Endothelial cell of umbilical vein (primary cell): Measurements from ENCODE around the gene KCNAB2. TPM values are rescaled to one million over a fixed set of nuclear protein-coding genes. Genes with fewer than 3 reads are reported as not detected.

Experiments used
- BruUV-seq: library from RNA; stranded (reverse); fragments of 400-500 nt; replicated peaks from 2 replicates; lab custom pipeline; 2021; lab: Mats Ljungman, UMichigan
- CTCF ChIA-PET: fragments of 300-600, 350-600 bp; sonication (Branson Sonifier 250); formaldehyde crosslinking; loops from one replicate; lab custom pipeline; 2021; ENCODE audit warnings: antibody characterized with exemption, inconsistent platforms; lab: Charles Lee
- POLR2A ChIA-PET: fragments of 300-600, 350-600 bp; sonication (Branson Sonifier 250); formaldehyde crosslinking; loops from one replicate; lab custom pipeline; 2021; ENCODE audit warnings: antibody characterized with exemption, inconsistent platforms; lab: Charles Lee
- DNase-seq: peaks from one replicate; pipeline ENCODE4 v3.0.0-alpha.2; 2011; ENCODE audit warnings: low read depth, low spot score
- FAIRE-seq: peaks from 2 replicates; lab custom pipeline; 2011; peaks lifted over from hg19 to GRCh38; lab: Jason Lieb, UNC
- H2AFZ ChIP-seq: 2 replicates; pipeline ENCODE4 v1.6.0; 2012; ENCODE audit warnings: low read depth, low read length, control low read depth, inconsistent platforms
- H3K27ac ChIP-seq: 2 replicates; pipeline ENCODE4 v1.5.1; 2011; ENCODE audit warnings: low read depth, mild to moderate bottlenecking, control low read depth, low read length, moderate library complexity; ENCODE audit not compliant: insufficient read depth
- H3K27me3 ChIP-seq, 2 experiments: 2 replicates each; pipeline versions ENCODE4 v1.6.0 to v1.6.1; 2011; ENCODE audit warnings: low read length in 2 of 2, mixed read lengths in 1 of 2; ENCODE audit not compliant: control insufficient read depth in 2 of 2, insufficient read depth in 2 of 2
- H3K36me3 ChIP-seq, 2 experiments: 2 replicates in 1 of 2; 3 replicates in 1 of 2; pipeline ENCODE4 v1.5.1; 2011; ENCODE audit warnings: low read length in 2 of 2, mild to moderate bottlenecking in 1 of 2, moderate library complexity in 1 of 2; ENCODE audit not compliant: control insufficient read depth in 2 of 2, insufficient read depth in 2 of 2; ENCODE audit errors: extremely low read depth in 1 of 2
- H3K4me1 ChIP-seq: 3 replicates; pipeline ENCODE4 v1.5.1; 2011; ENCODE audit warnings: mild to moderate bottlenecking, low read length; ENCODE audit not compliant: control insufficient read depth, insufficient read depth; ENCODE audit errors: extremely low read depth
- H3K4me2 ChIP-seq: 2 replicates; pipeline ENCODE4 v1.6.1; 2011; ENCODE audit warnings: low read length, control low read depth, mixed read lengths; ENCODE audit not compliant: insufficient read depth
- H3K4me3 ChIP-seq, 3 experiments: fragments of 200-600 bp in 1 of 3; sonication (generic), shearing (Covaris generic) in 1 of 3; replicated peaks in 1 of 3; 2 replicates each; pipeline ENCODE4 v1.5.1; 2011 to 2016; ENCODE audit warnings: control low read depth in 3 of 3, low read length in 3 of 3, mild to moderate bottlenecking in 2 of 3, inconsistent platforms in 1 of 3, low read depth in 1 of 3, moderate library complexity in 1 of 3; ENCODE audit not compliant: insufficient read depth in 1 of 3
- H3K79me2 ChIP-seq: 2 replicates; pipeline ENCODE4 v1.6.0; 2012; ENCODE audit warnings: low read length, inconsistent platforms; ENCODE audit not compliant: control insufficient read depth, insufficient read depth
- H3K9ac ChIP-seq: replicated peaks from 2 replicates; pipeline ENCODE3; 2011; ENCODE audit warnings: low read length, control low read depth; ENCODE audit not compliant: insufficient read depth; ENCODE audit errors: extremely low read depth
- H3K9me1 ChIP-seq: replicated peaks from 3 replicates; pipeline ENCODE4 v1.6.0; 2011; ENCODE audit warnings: mild to moderate bottlenecking, low read length; ENCODE audit not compliant: control insufficient read depth, insufficient read depth; ENCODE audit errors: extremely low read depth
- H3K9me3 ChIP-seq: replicated peaks from 2 replicates; pipeline ENCODE4 v1.5.1; 2012; ENCODE audit warnings: low read length, inconsistent platforms; ENCODE audit not compliant: control insufficient read depth, insufficient read depth
- H4K20me1 ChIP-seq: replicated peaks from 2 replicates; pipeline ENCODE3; 2011; ENCODE audit warnings: mild to moderate bottlenecking, low read length; ENCODE audit not compliant: control insufficient read depth, insufficient read depth; ENCODE audit errors: extremely low read depth
- CTCF ChIP-seq, 2 donors: IDR thresholded peaks; 1 replicate in 1 of 2; 2 replicates in 1 of 2; pipeline ENCODE4 v1.5.1; 2011; ENCODE audit warnings: low read length in 2 of 2, mild to moderate bottlenecking in 2 of 2, moderate library complexity in 2 of 2, control low read depth in 1 of 2, inconsistent platforms in 1 of 2, low read depth in 1 of 2; ENCODE audit not compliant: insufficient read depth in 1 of 2; ENCODE audit errors: extremely low read depth in 1 of 2
- EZH2 ChIP-seq: IDR thresholded peaks from 2 replicates; pipeline ENCODE4 v1.6.1; 2012; ENCODE audit warnings: borderline replicate concordance, low read depth, mild to moderate bottlenecking, moderate library complexity, low read length, inconsistent platforms; ENCODE audit not compliant: severe bottlenecking
- FOS ChIP-seq: IDR thresholded peaks from 2 replicates; pipeline ENCODE4 v1.6.1; 2011; ENCODE audit warnings: mild to moderate bottlenecking, low read length, moderate library complexity, borderline replicate concordance; ENCODE audit not compliant: insufficient read depth
- GATA2 ChIP-seq: IDR thresholded peaks from 2 replicates; pipeline ENCODE4 v1.7.0; 2011; ENCODE audit warnings: low read depth, mild to moderate bottlenecking, moderate library complexity, mixed read lengths, low read length; ENCODE audit not compliant: insufficient read length, insufficient read depth
- JUN ChIP-seq: IDR thresholded peaks from 2 replicates; pipeline ENCODE4 v1.6.1; 2011; ENCODE audit warnings: borderline replicate concordance, low read depth; ENCODE audit not compliant: insufficient read length, insufficient read depth
- MAX ChIP-seq: IDR thresholded peaks from 2 replicates; pipeline ENCODE4 v1.6.1; 2011; ENCODE audit not compliant: insufficient read depth, insufficient read length
- MYC ChIP-seq: IDR thresholded peaks from one replicate; pipeline ENCODE4 v1.6.1; 2011; ENCODE audit warnings: mild to moderate bottlenecking, low read depth, low read length
- POLR2A ChIP-seq: IDR thresholded peaks from 2 replicates; pipeline ENCODE4 v1.6.1; 2012; ENCODE audit warnings: low read depth, mild to moderate bottlenecking, control low read depth, low read length
- POLR2AphosphoS5 ChIP-seq: IDR thresholded peaks from 2 replicates; pipeline ENCODE4 v1.6.1; 2012; ENCODE audit warnings: low read depth, mild to moderate bottlenecking, control low read depth, low read length, moderate library complexity; ENCODE audit not compliant: insufficient read depth
- dilution Hi-C: fragments of 300-500 bp; cut with MboI; formaldehyde crosslinking; loops from one replicate; pipeline ENCODE4 v1.15.0; 2019; ENCODE audit warnings: low sequenced_read_pairs; ENCODE audit not compliant: extremely low pct_ligation_motif_present
- intact Hi-C: fragments of 100-400 bp; cut with micrococcal nuclease; formaldehyde crosslinking; loops from one replicate; pipeline ENCODE4 v1.10.0; 2022
- polyA plus RNA-seq, 4 experiments: library from polyadenylated mRNA; depleted of rRNA in 3 of 4; stranded (reverse) in 3 of 4; unstranded in 1 of 4; fragments of >200 nt; gene quantifications; 2 replicates each; pipeline versions ENCODE4 v1.2.1 to v1.2.3, GENCODE V29; 2011 to 2012; ENCODE audit warnings: missing spikeins in 1 of 4
- total RNA-seq: library from RNA; stranded (reverse); gene quantifications from 2 replicates; pipeline ENCODE4 v1.2.3, GENCODE V29; 2021

The KCNAB2 gene
- total and polyA plus RNA-seq, 2 donors (not counting 3 experiments of a cell fraction or from before 2014, with no cell fraction given): 2.4 to 3.8 TPM

- no peak for DNase-seq
- H3K4me2 ChIP-seq: no peak overlapping the region
- no peaks in the 10 kb centered on the region for H3K36me3 ChIP-seq
- no peaks in the 10 kb centered on the region for H3K79me2 ChIP-seq
- H3K4me3 ChIP-seq: no peak overlapping the region
- H3K27me3 ChIP-seq: no peaks in the 10 kb centered on the region
- H3K4me1 ChIP-seq: no peaks in the 10 kb centered on the region
- no peaks in the 10 kb centered on the region for H3K9me3 ChIP-seq
- FAIRE-seq: no peak
- no peak overlapping the region for H3K9ac ChIP-seq
- no peak overlapping the region for H2AFZ ChIP-seq
- H4K20me1 ChIP-seq: no peaks in the 10 kb centered on the region
- no TSS peak for BruUV-seq
- CTCF ChIA-PET: interaction anchor here (0.6 to 1.7 kb wide), 3 partner anchors 50 to 94 kb away, joined by 3 to 8 read pairs (median 4); no protein-coding TSS in a partner anchor
- no peak overlapping the region for H3K27ac ChIP-seq
- POLR2A ChIA-PET: no interaction called here
- intact Hi-C loops: loop anchor here (2.0 kb wide), 1 partner anchor 46 kb away; no protein-coding TSS in a partner anchor
- TF ChIP-seq GATA2: no peak
- TF ChIP-seq POLR2AphosphoS5: no peak
- TF ChIP-seq JUN: no peak
- no peak for TF ChIP-seq CTCF (IDR thresholded peaks at IDR 0.05; ENCODE audit: extremely low read depth in 1 of 2, insufficient read depth in 1 of 2, low read depth in 1 of 2, low read length in 2 of 2)
- no peak for TF ChIP-seq MYC
- TF ChIP-seq FOS: no peak
- TF ChIP-seq MAX: no peak
- TF ChIP-seq EZH2: no peak
- no peak for TF ChIP-seq POLR2A
- dilution Hi-C loops: no loop called here
- H3K9me1 ChIP-seq: no peaks in the 10 kb centered on the region
Measured at GRCh38 chr1:6098303-6099215, 52.9 kb downstream of the KCNAB2 start.
